Endothelial cell of umbilical vein (primary cell): ENCODE measurements around the gene ZMIZ1. TPM values are rescaled to one million over a fixed set of nuclear protein-coding genes. Genes with fewer than 3 reads are reported as not detected.

Experiments
- BruUV-seq: library from RNA; stranded (reverse); fragments of 400-500 nt; replicated peaks from 2 replicates; lab custom pipeline; 2021; lab: Mats Ljungman, UMichigan
- CTCF ChIA-PET: fragments of 300-600, 350-600 bp; sonication (Branson Sonifier 250); formaldehyde crosslinking; loops from one replicate; lab custom pipeline; 2021; ENCODE audit warnings: antibody characterized with exemption, inconsistent platforms; lab: Charles Lee
- POLR2A ChIA-PET: fragments of 300-600, 350-600 bp; sonication (Branson Sonifier 250); formaldehyde crosslinking; loops from one replicate; lab custom pipeline; 2021; ENCODE audit warnings: antibody characterized with exemption, inconsistent platforms; lab: Charles Lee
- DNase-seq: peaks from one replicate; pipeline ENCODE4 v3.0.0-alpha.2; 2011; ENCODE audit warnings: low read depth, low spot score
- FAIRE-seq: peaks from 2 replicates; lab custom pipeline; 2011; peaks lifted over from hg19 to GRCh38; lab: Jason Lieb, UNC
- H2AFZ ChIP-seq: 2 replicates; pipeline ENCODE4 v1.6.0; 2012; ENCODE audit warnings: low read depth, low read length, control low read depth, inconsistent platforms
- H3K27ac ChIP-seq: 2 replicates; pipeline ENCODE4 v1.5.1; 2011; ENCODE audit warnings: low read depth, mild to moderate bottlenecking, control low read depth, low read length, moderate library complexity; ENCODE audit not compliant: insufficient read depth
- H3K27me3 ChIP-seq, 2 experiments: 2 replicates each; pipeline versions ENCODE4 v1.6.0 to v1.6.1; 2011; ENCODE audit warnings: low read length in 2 of 2, mixed read lengths in 1 of 2; ENCODE audit not compliant: control insufficient read depth in 2 of 2, insufficient read depth in 2 of 2
- H3K36me3 ChIP-seq, 2 experiments: 2 replicates in 1 of 2; 3 replicates in 1 of 2; pipeline ENCODE4 v1.5.1; 2011; ENCODE audit warnings: low read length in 2 of 2, mild to moderate bottlenecking in 1 of 2, moderate library complexity in 1 of 2; ENCODE audit not compliant: control insufficient read depth in 2 of 2, insufficient read depth in 2 of 2; ENCODE audit errors: extremely low read depth in 1 of 2
- H3K4me1 ChIP-seq: 3 replicates; pipeline ENCODE4 v1.5.1; 2011; ENCODE audit warnings: mild to moderate bottlenecking, low read length; ENCODE audit not compliant: control insufficient read depth, insufficient read depth; ENCODE audit errors: extremely low read depth
- H3K4me2 ChIP-seq: 2 replicates; pipeline ENCODE4 v1.6.1; 2011; ENCODE audit warnings: low read length, control low read depth, mixed read lengths; ENCODE audit not compliant: insufficient read depth
- H3K4me3 ChIP-seq, 3 experiments: fragments of 200-600 bp in 1 of 3; sonication (generic), shearing (Covaris generic) in 1 of 3; replicated peaks in 1 of 3; 2 replicates each; pipeline ENCODE4 v1.5.1; 2011 to 2016; ENCODE audit warnings: control low read depth in 3 of 3, low read length in 3 of 3, mild to moderate bottlenecking in 2 of 3, inconsistent platforms in 1 of 3, low read depth in 1 of 3, moderate library complexity in 1 of 3; ENCODE audit not compliant: insufficient read depth in 1 of 3
- H3K79me2 ChIP-seq: 2 replicates; pipeline ENCODE4 v1.6.0; 2012; ENCODE audit warnings: low read length, inconsistent platforms; ENCODE audit not compliant: control insufficient read depth, insufficient read depth
- H3K9ac ChIP-seq: replicated peaks from 2 replicates; pipeline ENCODE3; 2011; ENCODE audit warnings: low read length, control low read depth; ENCODE audit not compliant: insufficient read depth; ENCODE audit errors: extremely low read depth
- H3K9me1 ChIP-seq: replicated peaks from 3 replicates; pipeline ENCODE4 v1.6.0; 2011; ENCODE audit warnings: mild to moderate bottlenecking, low read length; ENCODE audit not compliant: control insufficient read depth, insufficient read depth; ENCODE audit errors: extremely low read depth
- H3K9me3 ChIP-seq: replicated peaks from 2 replicates; pipeline ENCODE4 v1.5.1; 2012; ENCODE audit warnings: low read length, inconsistent platforms; ENCODE audit not compliant: control insufficient read depth, insufficient read depth
- H4K20me1 ChIP-seq: replicated peaks from 2 replicates; pipeline ENCODE3; 2011; ENCODE audit warnings: mild to moderate bottlenecking, low read length; ENCODE audit not compliant: control insufficient read depth, insufficient read depth; ENCODE audit errors: extremely low read depth
- EZH2 ChIP-seq: IDR thresholded peaks from 2 replicates; pipeline ENCODE4 v1.6.1; 2012; ENCODE audit warnings: borderline replicate concordance, low read depth, mild to moderate bottlenecking, moderate library complexity, low read length, inconsistent platforms; ENCODE audit not compliant: severe bottlenecking
- FOS ChIP-seq: IDR thresholded peaks from 2 replicates; pipeline ENCODE4 v1.6.1; 2011; ENCODE audit warnings: mild to moderate bottlenecking, low read length, moderate library complexity, borderline replicate concordance; ENCODE audit not compliant: insufficient read depth
- GATA2 ChIP-seq: IDR thresholded peaks from 2 replicates; pipeline ENCODE4 v1.7.0; 2011; ENCODE audit warnings: low read depth, mild to moderate bottlenecking, moderate library complexity, mixed read lengths, low read length; ENCODE audit not compliant: insufficient read length, insufficient read depth
- JUN ChIP-seq: IDR thresholded peaks from 2 replicates; pipeline ENCODE4 v1.6.1; 2011; ENCODE audit warnings: borderline replicate concordance, low read depth; ENCODE audit not compliant: insufficient read length, insufficient read depth
- MYC ChIP-seq: IDR thresholded peaks from one replicate; pipeline ENCODE4 v1.6.1; 2011; ENCODE audit warnings: mild to moderate bottlenecking, low read depth, low read length
- POLR2A ChIP-seq: IDR thresholded peaks from 2 replicates; pipeline ENCODE4 v1.6.1; 2012; ENCODE audit warnings: low read depth, mild to moderate bottlenecking, control low read depth, low read length
- POLR2AphosphoS5 ChIP-seq: IDR thresholded peaks from 2 replicates; pipeline ENCODE4 v1.6.1; 2012; ENCODE audit warnings: low read depth, mild to moderate bottlenecking, control low read depth, low read length, moderate library complexity; ENCODE audit not compliant: insufficient read depth
- dilution Hi-C: fragments of 300-500 bp; cut with MboI; formaldehyde crosslinking; loops from one replicate; pipeline ENCODE4 v1.15.0; 2019; ENCODE audit warnings: low sequenced_read_pairs; ENCODE audit not compliant: extremely low pct_ligation_motif_present
- intact Hi-C: fragments of 100-400 bp; cut with micrococcal nuclease; formaldehyde crosslinking; loops from one replicate; pipeline ENCODE4 v1.10.0; 2022
- polyA plus RNA-seq, 4 experiments: library from polyadenylated mRNA; depleted of rRNA in 3 of 4; stranded (reverse) in 3 of 4; unstranded in 1 of 4; fragments of >200 nt; gene quantifications; 2 replicates each; pipeline versions ENCODE4 v1.2.1 to v1.2.3, GENCODE V29; 2011 to 2012; ENCODE audit warnings: missing spikeins in 1 of 4
- total RNA-seq: library from RNA; stranded (reverse); gene quantifications from 2 replicates; pipeline ENCODE4 v1.2.3, GENCODE V29; 2021
- TF ChIP-seq, protein P1 (sequence below), 2 donors: IDR thresholded peaks; 1 replicate in 1 of 2; 2 replicates in 1 of 2; pipeline ENCODE4 v1.5.1; 2011; ENCODE audit warnings: low read length in 2 of 2, mild to moderate bottlenecking in 2 of 2, moderate library complexity in 2 of 2, control low read depth in 1 of 2, inconsistent platforms in 1 of 2, low read depth in 1 of 2; ENCODE audit not compliant: insufficient read depth in 1 of 2; ENCODE audit errors: extremely low read depth in 1 of 2
- TF ChIP-seq, protein P2 (sequence below): IDR thresholded peaks from 2 replicates; pipeline ENCODE4 v1.6.1; 2011; ENCODE audit not compliant: insufficient read depth, insufficient read length

Gene ZMIZ1
- total and polyA plus RNA-seq, 2 donors (not counting 3 experiments of a cell fraction or from before 2014, with no cell fraction given): 12.5 to 46.7 TPM

DNA sequence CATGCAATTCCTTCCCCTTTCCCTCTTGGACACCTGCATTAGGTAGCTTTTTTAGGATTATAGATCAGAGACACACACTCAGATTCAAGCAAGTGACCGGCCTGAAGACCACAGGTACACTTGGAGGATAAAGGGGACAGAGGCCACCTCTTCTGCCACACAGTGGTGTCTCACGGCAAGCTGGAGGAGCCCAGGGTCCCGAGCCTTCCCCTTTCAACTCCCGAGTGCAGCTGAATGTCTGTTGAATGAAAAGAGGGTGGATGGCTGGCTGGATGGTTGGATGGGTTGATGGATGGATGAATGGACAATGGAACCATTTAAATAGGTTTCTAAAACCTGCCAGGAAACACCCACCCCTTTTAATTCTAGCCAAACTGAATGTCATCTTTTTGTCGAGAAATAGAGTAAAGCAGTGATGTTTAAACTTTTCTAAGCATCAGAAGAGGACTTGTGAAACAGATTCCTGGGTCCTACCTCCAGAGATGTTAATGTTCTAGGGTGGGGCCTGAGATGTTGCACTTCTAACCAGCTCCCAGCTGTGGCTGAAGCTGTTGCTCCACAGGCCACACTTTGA, 49.2 kb upstream of the ZMIZ1 start:
- dilution Hi-C loops: no loop called here

More for the DNA sequence above, 49.2 kb upstream of the ZMIZ1 start:
- Histone ChIP-seq H2AFZ (no peak overlapping the region), H3K27me3 (peaks cover 0 to 3% of the 10 kb centered on the region in 2 experiments), H3K79me2 (no peaks in the 10 kb centered on the region), H3K9me3 (no peaks in the 10 kb centered on the region), H3K4me2 (no peak overlapping the region), H3K9me1 (no peaks in the 10 kb centered on the region), H3K27ac (no peak overlapping the region), H3K36me3 (no peaks in the 10 kb centered on the region), H4K20me1 (no peaks in the 10 kb centered on the region), H3K9ac (no peak overlapping the region), H3K4me3 (no peak overlapping the region), H3K4me1 (no peaks in the 10 kb centered on the region)
- BruUV-seq: no TSS peak
- DNase-seq: no peak
- intact Hi-C loops: no loop called here
- TF ChIP-seq, protein P1, sequence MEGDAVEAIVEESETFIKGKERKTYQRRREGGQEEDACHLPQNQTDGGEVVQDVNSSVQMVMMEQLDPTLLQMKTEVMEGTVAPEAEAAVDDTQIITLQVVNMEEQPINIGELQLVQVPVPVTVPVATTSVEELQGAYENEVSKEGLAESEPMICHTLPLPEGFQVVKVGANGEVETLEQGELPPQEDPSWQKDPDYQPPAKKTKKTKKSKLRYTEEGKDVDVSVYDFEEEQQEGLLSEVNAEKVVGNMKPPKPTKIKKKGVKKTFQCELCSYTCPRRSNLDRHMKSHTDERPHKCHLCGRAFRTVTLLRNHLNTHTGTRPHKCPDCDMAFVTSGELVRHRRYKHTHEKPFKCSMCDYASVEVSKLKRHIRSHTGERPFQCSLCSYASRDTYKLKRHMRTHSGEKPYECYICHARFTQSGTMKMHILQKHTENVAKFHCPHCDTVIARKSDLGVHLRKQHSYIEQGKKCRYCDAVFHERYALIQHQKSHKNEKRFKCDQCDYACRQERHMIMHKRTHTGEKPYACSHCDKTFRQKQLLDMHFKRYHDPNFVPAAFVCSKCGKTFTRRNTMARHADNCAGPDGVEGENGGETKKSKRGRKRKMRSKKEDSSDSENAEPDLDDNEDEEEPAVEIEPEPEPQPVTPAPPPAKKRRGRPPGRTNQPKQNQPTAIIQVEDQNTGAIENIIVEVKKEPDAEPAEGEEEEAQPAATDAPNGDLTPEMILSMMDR (IDR thresholded peaks at IDR 0.05; ENCODE audit: extremely low read depth in 1 of 2, insufficient read depth in 1 of 2, low read depth in 1 of 2, low read length in 2 of 2): no peak
- TF ChIP-seq, protein P2, sequence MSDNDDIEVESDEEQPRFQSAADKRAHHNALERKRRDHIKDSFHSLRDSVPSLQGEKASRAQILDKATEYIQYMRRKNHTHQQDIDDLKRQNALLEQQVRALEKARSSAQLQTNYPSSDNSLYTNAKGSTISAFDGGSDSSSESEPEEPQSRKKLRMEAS: no peak
- TF ChIP-seq POLR2A (no peak), GATA2 (no peak), MYC (no peak), EZH2 (no peak), JUN (no peak), FOS (no peak), POLR2AphosphoS5 (no peak)
- POLR2A ChIA-PET: interaction anchor here (0.8 kb wide), 1 partner anchor 547 kb away, joined by 3 read pairs; no protein-coding TSS in a partner anchor
- FAIRE-seq: no peak
- CTCF ChIA-PET: no interaction called here
